Hepatocyte (in vitro differentiated cells): ENCODE results near the gene SLC17A9.

ENCODE experiments used
- CTCF ChIP-seq: fragments of 200-600 bp; sonication (generic); IDR thresholded peaks from 2 replicates; pipeline ENCODE4 v1.5.1; 2016; ENCODE audit warnings: antibody characterized with exemption, mild to moderate bottlenecking; ENCODE audit not compliant: poor library complexity
- EZH2 ChIP-seq: fragments of 200-600 bp; sonication (generic); IDR thresholded peaks from 2 replicates; pipeline ENCODE4 v1.6.1; 2016; ENCODE audit warnings: antibody characterized with exemption, mild to moderate bottlenecking, borderline replicate concordance
- EZH2phosphoT487 ChIP-seq: fragments of 200-600 bp; sonication (generic); IDR thresholded peaks from one replicate; pipeline ENCODE4 v1.6.1; 2018; ENCODE audit warnings: antibody characterized with exemption, mild to moderate bottlenecking, low read depth, moderate library complexity; ENCODE audit not compliant: unreplicated experiment, severe bottlenecking

DNA sequence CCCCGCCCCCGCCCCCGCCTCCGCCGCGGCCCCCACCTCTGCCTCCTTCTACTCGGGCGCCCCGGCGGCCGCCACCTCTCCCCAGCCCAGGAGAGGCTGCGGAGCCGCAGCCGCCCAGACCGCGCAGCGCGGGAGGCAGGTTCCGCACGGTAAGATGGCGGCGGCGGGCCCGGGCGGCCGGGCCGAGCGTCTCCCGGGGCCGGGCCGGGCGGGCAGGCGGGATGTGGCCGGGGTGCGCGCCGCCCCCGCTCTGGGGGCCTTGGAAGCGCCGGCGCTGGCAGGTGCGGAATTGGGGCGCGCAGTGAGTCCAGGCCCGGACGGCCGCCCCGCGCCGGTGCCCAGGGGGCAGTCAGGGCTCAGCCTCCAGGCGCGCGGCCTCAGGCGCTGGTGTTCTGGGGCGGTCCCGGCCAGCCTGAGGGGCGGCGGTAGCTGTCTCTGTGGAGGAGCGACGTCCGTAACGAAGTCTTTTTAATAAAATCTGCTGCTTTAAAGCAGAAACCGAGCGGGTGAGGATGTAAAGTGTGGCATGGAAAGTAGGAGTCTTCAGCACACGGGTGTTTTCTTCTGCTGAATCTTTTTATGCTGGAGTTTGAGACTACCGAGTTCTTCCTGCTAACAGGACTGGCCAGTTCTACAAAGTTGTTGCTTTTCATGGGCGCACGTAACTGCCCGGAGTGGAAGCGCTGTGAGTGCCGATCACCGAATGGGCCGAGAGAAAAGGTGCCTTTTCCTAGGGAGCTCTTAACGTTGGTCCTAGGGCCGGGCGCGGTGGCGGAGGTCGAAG, 14.2 kb upstream of the SLC17A9 start, which contains the start of gene GID8:
- no peak for TF ChIP-seq EZH2
- no peak for TF ChIP-seq CTCF
- no peak for TF ChIP-seq EZH2phosphoT487
